Hypothalamus (tissue), 51 donors: Measurements from ENCODE around the gene F8.
A peak's percentile ranks its signal among the peaks of the same experiment; 100 is the strongest.
"Not testable (repeated sequence)": the region's sequence is repeated elsewhere in the genome, so short reads cannot be mapped to it uniquely, and the experiment has no call there.

Source experiments
- DNase-seq, 51 donors: peaks; one replicate each; lab custom pipeline; 2025; lab: John Stamatoyannopoulos, UW

The F8 gene

GRCh38 chrX:155035688-155036087, 13.2 kb upstream of the F8 start:
- DNase-seq: no peak

DNA sequence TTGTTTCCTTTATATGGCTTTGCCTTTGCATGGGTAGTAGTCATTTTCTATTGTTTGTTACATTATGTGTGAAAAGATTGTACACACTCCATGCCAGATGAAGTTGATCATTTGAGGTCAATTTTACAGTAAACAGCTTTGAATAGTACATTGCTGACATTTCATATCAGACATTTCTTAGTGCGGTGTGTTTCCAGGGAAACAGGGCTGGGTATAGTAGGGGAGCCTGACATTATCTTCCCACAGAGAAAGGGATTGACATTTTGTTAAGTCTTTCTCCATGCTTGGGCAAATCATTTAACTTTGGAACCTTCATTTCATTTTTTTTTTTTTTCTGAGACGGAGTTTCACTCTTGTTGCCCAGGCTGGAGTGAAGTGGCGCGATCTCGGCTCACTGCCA, 9.1 kb upstream of the F8 start:
- no peak for DNase-seq

DNA sequence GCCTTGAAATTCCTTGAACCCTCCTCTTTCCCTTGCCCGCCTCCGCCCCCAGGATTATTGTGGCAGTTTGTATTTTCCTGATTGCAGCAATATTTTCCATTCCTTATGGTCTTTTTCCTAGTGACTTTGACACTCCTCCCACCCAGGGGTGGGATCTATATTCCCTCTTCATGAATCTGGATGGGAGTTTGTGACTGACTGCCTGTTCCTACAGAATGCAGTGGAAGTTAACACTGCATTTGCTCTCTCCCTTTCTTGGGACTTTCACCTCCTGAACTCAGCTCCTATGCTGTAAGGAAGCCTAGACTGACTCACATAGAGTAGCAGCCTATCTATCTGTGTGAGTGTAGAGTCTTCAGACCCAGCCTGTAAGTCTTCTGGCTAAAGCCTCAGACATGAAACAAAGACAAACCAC, 6.4 kb upstream of the F8 start:
- DNase-seq: no peak

DNA sequence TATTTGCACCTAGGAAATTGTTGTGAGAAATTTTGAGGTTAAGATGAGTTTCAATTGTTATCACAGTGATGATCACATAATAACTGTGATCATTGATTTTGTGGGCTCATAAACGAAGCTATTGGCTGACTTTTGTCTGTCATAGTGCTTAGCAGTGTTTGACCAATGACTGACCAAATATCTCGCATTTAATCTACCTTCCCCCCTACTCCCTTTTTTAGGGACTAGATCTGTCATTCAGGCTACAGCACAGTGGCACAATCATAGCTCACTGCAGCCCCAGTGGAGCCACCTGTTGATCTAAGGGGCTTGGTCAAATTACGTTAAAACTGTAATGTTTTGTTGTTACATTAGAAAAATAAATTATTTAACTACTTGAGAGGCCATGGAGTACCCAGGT, 5.6 kb upstream of the F8 start:
- DNase-seq: no peak

DNA sequence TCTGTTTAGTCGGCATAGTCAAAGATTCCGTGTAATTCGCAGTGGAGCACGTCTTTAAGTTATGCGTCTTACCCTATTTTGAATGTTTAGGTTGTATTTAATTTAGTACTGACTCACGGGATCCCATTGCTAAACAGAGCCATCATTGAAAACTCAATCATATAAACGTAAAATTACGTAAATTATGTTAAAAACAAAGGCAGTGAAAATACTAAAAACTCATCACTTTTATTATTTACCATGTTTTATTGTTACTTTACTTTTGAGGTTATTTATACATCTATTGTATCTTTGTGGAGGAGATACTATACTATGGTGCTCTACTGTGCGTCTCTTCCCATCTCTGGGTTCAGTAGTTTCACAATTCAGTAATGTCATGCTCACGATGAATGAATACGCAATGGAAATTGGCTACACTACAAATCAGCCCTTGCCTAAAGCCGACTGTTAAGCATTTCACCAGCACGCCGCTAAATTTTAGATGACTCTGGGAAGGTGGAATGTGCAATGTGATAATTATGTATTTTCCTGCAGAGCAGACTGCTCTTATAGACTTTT, 5.1 kb upstream of the F8 start:
- peak in 1 of 51 donors; percentile 0 for DNase-seq

GRCh38 chrX:155026727-155027508, 4.4 kb upstream of the F8 start, which contains the start of gene FUNDC2:
Gene FUNDC2 (plus strand): TSS chrX:155026844. CDS start chrX:155026939, 95 bp downstream.
- peak; percentile 30 to 92 (median 82) for DNase-seq

DNA sequence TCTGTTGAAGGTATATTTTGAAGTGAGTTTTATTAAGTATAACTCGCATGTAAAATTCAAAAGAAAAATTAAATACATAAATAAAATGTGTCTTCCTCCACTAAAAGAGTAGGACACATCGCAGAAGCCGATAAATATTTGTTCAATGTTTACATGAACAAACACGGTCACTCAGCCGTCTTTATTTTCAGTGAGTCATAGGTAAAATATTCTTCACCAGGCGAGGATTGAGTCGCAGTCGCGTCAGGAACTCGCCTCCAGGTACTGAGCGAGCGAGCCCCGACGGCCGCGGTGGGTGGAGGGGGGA, 3.9 kb upstream of the F8 start:
- DNase-seq: no peak

GRCh38 chrX:155023907-155024833, 1.6 kb upstream of the F8 start:
- no peak for DNase-seq

DNA sequence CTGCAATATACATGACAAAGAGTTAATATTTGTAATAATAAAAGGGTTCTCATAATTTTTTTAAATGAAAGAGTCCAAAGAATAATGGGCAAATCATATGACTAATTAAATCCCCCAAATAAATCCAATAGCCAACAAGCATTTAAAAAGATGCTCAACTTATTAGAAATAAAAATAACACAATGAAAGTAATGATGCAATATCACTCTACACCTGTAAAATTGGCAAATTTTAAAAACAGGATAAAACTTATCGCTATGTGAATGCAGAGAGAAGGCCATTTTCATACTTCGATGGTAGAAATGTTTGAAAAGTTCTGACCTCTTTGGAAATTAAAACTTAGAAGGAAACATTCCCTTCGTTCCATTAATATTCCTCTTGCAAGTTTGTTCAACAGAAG, 1.9 kb downstream of the F8 start:
- no peak for DNase-seq

GRCh38 chrX:155009994-155010472, 12.5 kb downstream of the F8 start:
- no peak for DNase-seq

DNA sequence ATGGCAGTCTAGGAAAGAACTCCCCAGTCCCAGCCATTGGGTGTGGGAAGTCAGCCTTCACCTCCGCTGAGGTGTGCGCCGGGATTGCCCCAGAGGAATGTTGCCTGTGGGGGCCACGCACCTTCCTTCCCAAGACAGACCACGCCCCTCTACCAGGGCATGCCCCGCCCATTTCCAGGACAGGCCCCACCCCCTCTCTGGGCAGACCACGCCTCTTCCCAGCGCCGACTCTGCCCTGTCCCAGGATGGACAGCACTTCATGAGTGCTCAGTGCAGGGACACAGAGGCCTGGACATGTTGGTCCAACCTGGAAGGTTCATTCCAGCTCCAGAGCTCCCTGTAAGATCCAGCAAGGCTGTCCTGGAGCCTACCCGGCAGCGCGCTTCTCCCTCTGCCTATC, 13.9 kb downstream of the F8 start:
- not testable (repeated sequence) for DNase-seq

- not testable (repeated sequence) for DNase-seq
These were observed 15.4 kb downstream of the F8 start for GRCh38 chrX:155006913-155007671.

DNA sequence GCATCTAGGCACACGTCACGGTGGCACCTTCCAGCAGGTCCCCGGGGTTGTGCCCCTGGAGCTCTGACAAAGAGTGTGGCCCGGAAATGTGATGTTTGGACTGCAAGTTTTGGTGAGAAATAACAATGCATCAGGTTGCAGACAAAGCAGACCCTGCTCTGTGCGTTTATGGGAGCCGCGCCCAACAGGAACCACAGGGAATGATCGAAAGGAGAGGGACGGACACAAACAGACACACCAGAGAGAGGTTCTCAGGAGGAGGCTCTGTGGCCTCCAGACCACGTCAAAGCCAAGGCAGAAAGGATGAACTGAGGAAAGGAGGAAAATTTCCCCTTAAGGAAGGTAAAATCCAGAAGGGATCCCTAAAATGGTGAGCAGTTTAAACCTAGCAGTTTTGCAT, 16.1 kb downstream of the F8 start:
- not testable (repeated sequence) for DNase-seq

GRCh38 chrX:155005190-155005589, 17.3 kb downstream of the F8 start:
- DNase-seq: no peak

DNA sequence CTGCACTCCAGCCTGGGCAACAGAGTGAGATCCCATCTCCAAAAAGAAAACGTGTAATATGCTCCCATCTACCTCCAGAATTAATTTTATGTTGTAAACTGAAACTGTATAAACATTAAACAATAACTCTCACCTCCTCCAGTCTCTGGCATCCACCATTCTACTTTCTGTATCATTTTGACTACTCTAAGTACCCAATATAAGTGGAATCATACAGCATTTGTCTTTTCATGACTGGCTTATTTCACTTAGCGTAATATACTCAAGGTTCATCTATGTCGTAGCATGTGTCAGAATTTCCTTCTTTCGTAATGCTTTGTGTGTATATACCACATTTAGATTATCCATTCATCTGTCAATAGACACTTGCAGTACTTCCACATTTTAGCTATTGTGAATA, 20.6 kb downstream of the F8 start:
- no peak for DNase-seq

DNA sequence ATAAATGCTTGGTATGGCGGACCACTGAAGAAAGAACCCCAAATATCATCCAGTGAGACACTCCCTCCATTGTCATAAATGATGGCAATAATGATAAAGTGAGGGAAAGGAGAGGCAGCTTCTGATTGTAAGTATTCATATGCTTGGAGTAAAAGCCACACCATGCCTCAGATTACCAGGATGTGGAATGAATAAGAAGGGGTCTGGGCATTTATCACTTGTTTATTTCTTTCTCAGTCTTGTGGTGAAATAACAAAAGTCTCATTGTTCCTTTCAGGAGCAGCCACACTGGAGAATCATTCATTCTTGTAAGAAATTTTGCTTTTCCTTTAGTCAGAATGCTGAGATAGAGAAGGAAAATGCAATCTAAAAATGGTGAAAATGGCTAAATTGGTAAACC, 21.7 kb downstream of the F8 start:
- DNase-seq: no peak

GRCh38 chrX:154998204-154998880, 24.2 kb downstream of the F8 start:
- no peak for DNase-seq

DNA sequence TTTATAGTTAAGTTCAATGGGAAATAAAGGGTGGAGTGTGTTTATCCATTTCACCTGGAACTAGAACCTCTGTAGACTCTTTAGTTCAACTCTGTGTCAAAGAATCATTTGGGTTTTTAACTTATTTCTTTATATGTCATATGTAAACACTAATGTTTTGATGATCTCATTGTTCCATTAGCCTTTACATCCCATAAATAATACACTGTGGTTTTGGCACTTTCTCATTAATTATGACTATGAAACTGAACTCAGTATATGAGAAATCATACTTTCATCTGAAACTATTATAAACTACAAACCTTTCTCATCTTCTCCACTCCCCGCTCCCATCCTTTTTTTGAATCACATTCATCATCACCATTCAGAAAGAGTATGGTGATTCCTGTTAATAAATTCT, 31.0 kb downstream of the F8 start:
- DNase-seq: no peak

- DNase-seq: no peak
These were observed 31.5 kb downstream of the F8 start for GRCh38 chrX:154991039-154991438.

- DNase-seq: no peak
These were observed 32.0 kb downstream of the F8 start for GRCh38 chrX:154990496-154990895.
